Peyer's patch (tissue), 4 donors: ENCODE data around the gene GUCY1A2.

Experiments used
- POLR2A ChIP-seq, 2 donors: fragments of 450-650 bp; IDR thresholded peaks; one replicate each; pipeline ENCODE4 v1.5.1; 2017; ENCODE audit warnings: antibody characterized with exemption in 2 of 2, mild to moderate bottlenecking in 2 of 2, moderate library complexity in 2 of 2
- TF ChIP-seq, protein P1 (sequence below), 6 experiments: fragments of 450-650 bp in 4 of 6; fragments of 200-600 bp in 2 of 6; sonication (generic) in 1 of 6; IDR thresholded peaks; one replicate each; pipeline ENCODE4 v1.5.1; 2017 to 2019; ENCODE audit warnings: antibody characterized with exemption in 6 of 6, mild to moderate bottlenecking in 3 of 6, moderate library complexity in 1 of 6

DNA sequence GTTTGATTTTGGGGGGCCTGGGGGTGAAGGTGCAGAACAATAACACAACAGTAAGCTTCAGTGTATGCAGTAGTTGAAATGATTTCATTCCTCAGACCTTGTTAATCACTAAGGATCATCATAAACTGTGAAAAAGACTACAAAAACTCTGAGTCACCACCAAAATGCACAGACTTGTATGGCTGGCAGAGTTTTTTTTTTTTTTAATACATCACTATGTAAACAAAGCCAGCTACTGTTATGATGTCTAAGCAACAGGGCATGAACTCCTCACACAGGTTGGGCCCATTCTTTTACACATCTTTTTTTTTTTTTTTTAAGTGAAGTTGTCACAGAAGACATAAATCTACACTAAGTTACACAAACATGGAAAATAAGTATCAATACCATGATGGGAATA is 311.9 kb downstream of the GUCY1A2 start:
- TF ChIP-seq, protein P1, sequence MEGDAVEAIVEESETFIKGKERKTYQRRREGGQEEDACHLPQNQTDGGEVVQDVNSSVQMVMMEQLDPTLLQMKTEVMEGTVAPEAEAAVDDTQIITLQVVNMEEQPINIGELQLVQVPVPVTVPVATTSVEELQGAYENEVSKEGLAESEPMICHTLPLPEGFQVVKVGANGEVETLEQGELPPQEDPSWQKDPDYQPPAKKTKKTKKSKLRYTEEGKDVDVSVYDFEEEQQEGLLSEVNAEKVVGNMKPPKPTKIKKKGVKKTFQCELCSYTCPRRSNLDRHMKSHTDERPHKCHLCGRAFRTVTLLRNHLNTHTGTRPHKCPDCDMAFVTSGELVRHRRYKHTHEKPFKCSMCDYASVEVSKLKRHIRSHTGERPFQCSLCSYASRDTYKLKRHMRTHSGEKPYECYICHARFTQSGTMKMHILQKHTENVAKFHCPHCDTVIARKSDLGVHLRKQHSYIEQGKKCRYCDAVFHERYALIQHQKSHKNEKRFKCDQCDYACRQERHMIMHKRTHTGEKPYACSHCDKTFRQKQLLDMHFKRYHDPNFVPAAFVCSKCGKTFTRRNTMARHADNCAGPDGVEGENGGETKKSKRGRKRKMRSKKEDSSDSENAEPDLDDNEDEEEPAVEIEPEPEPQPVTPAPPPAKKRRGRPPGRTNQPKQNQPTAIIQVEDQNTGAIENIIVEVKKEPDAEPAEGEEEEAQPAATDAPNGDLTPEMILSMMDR (IDR thresholded peaks at IDR 0.05), result no peak
- no peak for TF ChIP-seq POLR2A (IDR thresholded peaks at IDR 0.05)
